Psoas muscle (tissue), 8 donors: ENCODE measurements around the gene SSNA1. TPM values are rescaled to one million over a fixed set of nuclear protein-coding genes. Genes with fewer than 3 reads are reported as not detected.
A peak's percentile ranks its signal among the peaks of the same experiment; 100 is the strongest.
"Not testable (repeated sequence)": the region's sequence is repeated elsewhere in the genome, so short reads cannot be mapped to it uniquely, and the experiment has no call there.

ENCODE experiments used
- ATAC-seq, 4 donors: fragments of 200-7000 bp; cut with Tn5 transposase; one replicate each; pipeline ENCODE4 v1.9.1; 2020; ENCODE audit warnings: moderate library complexity in 3 of 4, mild to moderate bottlenecking in 2 of 4
- DNase-seq, 2 donors: peaks; one replicate each; pipeline ENCODE4 v3.0.0-alpha.2; 2020
- H3K27ac ChIP-seq: fragments of 200-600 bp; one replicate; pipeline ENCODE4 v1.8.0; 2022
- H3K27me3 ChIP-seq, 3 donors: fragments of 200-600 bp in 1 of 3; one replicate each; pipeline versions ENCODE4 v1.6.1 to v1.8.0; 2013 to 2022; ENCODE audit warnings: low read length in 2 of 3, mild to moderate bottlenecking in 2 of 3, moderate library complexity in 1 of 3; ENCODE audit not compliant: insufficient read depth in 3 of 3
- H3K36me3 ChIP-seq, 2 donors: fragments of 200-600 bp in 1 of 2; one replicate each; pipeline versions ENCODE4 v1.6.1 to v1.8.0; 2013 to 2022; ENCODE audit warnings: low read depth in 1 of 2, mild to moderate bottlenecking in 1 of 2, moderate library complexity in 1 of 2; ENCODE audit not compliant: insufficient read depth in 1 of 2
- H3K4me1 ChIP-seq: fragments of 200-600 bp; one replicate; pipeline ENCODE4 v1.8.0; 2022
- H3K4me3 ChIP-seq: fragments of 200-600 bp; one replicate; pipeline ENCODE4 v1.8.0; 2022; ENCODE audit warnings: mild to moderate bottlenecking
- H3K9me3 ChIP-seq: fragments of 200-600 bp; one replicate; pipeline ENCODE4 v1.8.0; 2022
- CTCF ChIP-seq: fragments of 200-600 bp; IDR thresholded peaks from one replicate; pipeline ENCODE4 v1.8.0; 2022; ENCODE audit warnings: antibody characterized with exemption
- WGBS, 3 donors: extraction: QIAGEN DNeasy Blood & Tissue Kit; methylation state at CpG; one replicate each; pipeline versions ENCODE4 v1.1.6 to v1.1.7; 2013; 5-methylcytosine and 5-hydroxymethylcytosine counted together
- intact Hi-C, 2 donors: fragments of 100-400 bp; cut with DNase I; formaldehyde crosslinking; loops; one replicate each; pipeline versions ENCODE4 v1.11.0 to v1.14.2; 2022
- polyA plus RNA-seq, 3 donors: library from polyadenylated mRNA; stranded (reverse); fragments of 200-250 nt; gene quantifications; one replicate each; pipeline ENCODE4 v1.2.3, GENCODE V29; 2013
- total RNA-seq, 4 donors: library from RNA; stranded (reverse); fragmentation: NEBNext Ultra II Directional in 2 of 4; extraction: Animal tissue kit (Norgen Biotek cat#: 25700) in 2 of 4; gene quantifications; one replicate each; pipeline versions ENCODE4 v1.2.1 to v1.2.4, GENCODE V29; 2021 to 2023
- donor health status: healthy with polysubstance abuse.
- donor health status: DM: no; HTN: no; CAD: no; lungs with moderate emphysema.
- donor health status: Bipolar disorder and iron deficiency.
- donor health status: healthy.
- donor health status: DM: yes; HTN: yes; CAD: no.
- donor health status: DM: no; HTN: no; CAD: no.
- donor health status: DM: no; HTN: no; CAD: no.
- donor health status: DM: yes; HTN: yes; CAD: no.

SSNA1 gene
- total and polyA plus RNA-seq, 7 donors: 51.5 to 176 (median 65.4) TPM

- Histone ChIP-seq H3K4me3 (peak overlapping the region; percentile 59), H3K9me3 (no peaks in the 10 kb centered on the region), H3K27me3 (peaks cover 0 to 13% (median 0%) of the 10 kb centered on the region in 3 donors), H3K4me1 (peaks cover 37% of the 10 kb centered on the region), H3K27ac (peak overlapping the region; percentile 85), H3K36me3 (no peaks in the 10 kb centered on the region)
- DNase-seq (peak; percentile 87 to 94), ATAC-seq (peak; percentile 58 to 77 (median 68))
- peak; percentile 91 for TF ChIP-seq CTCF
- WGBS, 3 donors: 8 to 10% (median 10%) methylated on average over 21 to 31 of the region's 31 CpGs
- intact Hi-C loops: no loop called here
These were observed 47.9 kb downstream of the SSNA1 start for GRCh38 chr9:137236238-137236935.

- peaks cover 0 to 2% of the 10 kb centered on the region in 2 donors for H3K36me3 ChIP-seq
- WGBS, 3 donors: 25 to 26% (median 26%) methylated on average over 11 of the region's 11 CpGs
- peak overlapping the region; percentile 59 for H3K4me3 ChIP-seq
- peaks cover 37% of the 10 kb centered on the region for H3K4me1 ChIP-seq
- peak in 1 of 4 donors; percentile 3 for ATAC-seq
- H3K9me3 ChIP-seq: no peaks in the 10 kb centered on the region
- peaks cover 0 to 8% (median 0%) of the 10 kb centered on the region in 3 donors for H3K27me3 ChIP-seq
- intact Hi-C loops: no loop called here
- no peak for TF ChIP-seq CTCF
- DNase-seq: no peak
- H3K27ac ChIP-seq: peak overlapping the region; percentile 85
These were observed 48.5 kb downstream of the SSNA1 start for GRCh38 chr9:137236936-137237421.

GRCh38 chr9:137237759-137238726 lies 49.6 kb downstream of the SSNA1 start:
- H3K27ac ChIP-seq: peak overlapping the region; percentile 85
- peak in 1 of 2 donors; percentile 68 for DNase-seq
- intact Hi-C loops: no loop called here

GRCh38 chr9:137239541-137240200 lies 51.2 kb downstream of the SSNA1 start:
- Histone ChIP-seq H3K27ac (peak overlapping the region; percentile 98), H3K4me3 (peak overlapping the region; percentile 97), H3K36me3 (peaks cover 0 to 23% of the 10 kb centered on the region in 2 donors), H3K4me1 (peaks cover 62% of the 10 kb centered on the region)
- DNase-seq, intact Hi-C loops, H3K9me3 ChIP-seq, H3K27me3 ChIP-seq, ATAC-seq: not testable (repeated sequence)
- WGBS, 3 donors: 50 to 55% (median 52%) methylated on average over 27 of the region's 27 CpGs

More at GRCh38 chr9:137237759-137238726, 49.6 kb downstream of the SSNA1 start:
- Histone ChIP-seq H3K9me3 (no peaks in the 10 kb centered on the region), H3K4me1 (peaks cover 47% of the 10 kb centered on the region), H3K4me3 (no peak overlapping the region), H3K36me3 (peaks cover 0 to 13% of the 10 kb centered on the region in 2 donors), H3K27me3 (peaks cover 0 to 7% (median 0%) of the 10 kb centered on the region in 3 donors)
- no peak for TF ChIP-seq CTCF
- ATAC-seq: peak in 1 of 4 donors; percentile 57
- WGBS, 3 donors: 35 to 46% (median 42%) methylated on average over 10 to 13 of the region's 13 CpGs

Other genes starting within 250 kb of the SSNA1 start
Only the 30 nearest of the 33 such genes appear.
- 100 to 1,000 TPM in 1 of 4 donors, 10 to 100 TPM in 3; 23.3 to 130 (median 74.3) TPM for gene PTGDS, start 211.2 kb upstream of the SSNA1 start, total RNA-seq
- 10 to 100 TPM; 29.9 to 37.9 (median 37.8) TPM for gene PTGDS, start 211.2 kb upstream of the SSNA1 start, polyA plus RNA-seq
- under 1 TPM; 0.10 to 0.79 (median 0.38) TPM for gene LCNL1, start 205.7 kb upstream of the SSNA1 start, total RNA-seq
- gene LCNL1, start 205.7 kb upstream of the SSNA1 start, polyA plus RNA-seq: under 1 TPM; 0.04 to 0.14 (median 0.06) TPM
- 10 to 100 TPM in 3 of 4 donors, 1 to 10 TPM in 1; 9.4 to 15.6 (median 12.4) TPM for gene PAXX, start 196.3 kb upstream of the SSNA1 start, total RNA-seq
- gene PAXX, start 196.3 kb upstream of the SSNA1 start, polyA plus RNA-seq: 10 to 100 TPM; 16.5 to 39.2 (median 25.2) TPM
- under 1 TPM in 3 of 4 donors, not detected in 1; 0.38 to 0.90 (median 0.54) TPM for gene CLIC3, start 192.1 kb upstream of the SSNA1 start, total RNA-seq
- gene CLIC3, start 192.1 kb upstream of the SSNA1 start, polyA plus RNA-seq: under 1 TPM; 0.55 to 0.94 (median 0.79) TPM
- gene ABCA2, start 160.4 kb upstream of the SSNA1 start, total RNA-seq: 10 to 100 TPM; 12.2 to 23.5 (median 18.3) TPM
- 10 to 100 TPM in 1 of 3 donors, 1 to 10 TPM in 2; 6.9 to 11.1 (median 8.5) TPM for gene ABCA2, start 160.4 kb upstream of the SSNA1 start, polyA plus RNA-seq
- under 1 TPM in 1 of 4 donors, not detected in 3; 0.08 TPM for gene FUT7, start 156.6 kb upstream of the SSNA1 start, total RNA-seq
- gene FUT7, start 156.6 kb upstream of the SSNA1 start, polyA plus RNA-seq: under 1 TPM in 2 of 3 donors, not detected in 1; 0.01 to 0.06 TPM
- 10 to 100 TPM; 17.3 to 32.1 (median 22.6) TPM for gene NPDC1, start 142.5 kb upstream of the SSNA1 start, total RNA-seq
- 10 to 100 TPM; 14.8 to 23.2 (median 17.6) TPM for gene NPDC1, start 142.5 kb upstream of the SSNA1 start, polyA plus RNA-seq
- 1 to 10 TPM in 2 of 4 donors, under 1 TPM in 2; 0.59 to 1.4 (median 0.95) TPM for gene ENTPD2, start 134.6 kb upstream of the SSNA1 start, total RNA-seq
- gene ENTPD2, start 134.6 kb upstream of the SSNA1 start, polyA plus RNA-seq: under 1 TPM; 0.17 to 0.29 (median 0.28) TPM
- under 1 TPM; 0.10 to 0.15 (median 0.12) TPM for gene SAPCD2, start 118.1 kb upstream of the SSNA1 start, total RNA-seq
- under 1 TPM in 2 of 3 donors, not detected in 1; 0.18 to 0.22 TPM for gene SAPCD2, start 118.1 kb upstream of the SSNA1 start, polyA plus RNA-seq
- gene UAP1L1, start 111.2 kb upstream of the SSNA1 start, total RNA-seq: 1 to 10 TPM; 1.8 to 4.5 (median 3.0) TPM
- gene UAP1L1, start 111.2 kb upstream of the SSNA1 start, polyA plus RNA-seq: 1 to 10 TPM; 1.5 to 2.4 (median 1.7) TPM
- 10 to 100 TPM; 13.5 to 18.1 (median 14.4) TPM for gene MAN1B1, start 101.7 kb upstream of the SSNA1 start, total RNA-seq
- gene MAN1B1, start 101.7 kb upstream of the SSNA1 start, polyA plus RNA-seq: 10 to 100 TPM; 13.1 to 24.4 (median 21.8) TPM
- 10 to 100 TPM; 43.2 to 75.3 (median 67.5) TPM for gene DPP7, start 73.9 kb upstream of the SSNA1 start, total RNA-seq
- 10 to 100 TPM; 34.8 to 67.7 (median 61.3) TPM for gene DPP7, start 73.9 kb upstream of the SSNA1 start, polyA plus RNA-seq
- gene GRIN1, start 49.5 kb upstream of the SSNA1 start, total RNA-seq: not detected
- under 1 TPM in 1 of 3 donors, not detected in 2; 0.06 TPM for gene GRIN1, start 49.5 kb upstream of the SSNA1 start, polyA plus RNA-seq
- gene LRRC26, start 18.6 kb upstream of the SSNA1 start, total RNA-seq: not detected
- gene LRRC26, start 18.6 kb upstream of the SSNA1 start, polyA plus RNA-seq: not detected
- gene TMEM210, start 16.6 kb upstream of the SSNA1 start, total RNA-seq: not detected
- gene TMEM210, start 16.6 kb upstream of the SSNA1 start, polyA plus RNA-seq: not detected
- 10 to 100 TPM; 20.5 to 32.1 (median 24.3) TPM for gene ANAPC2, start 116 bp upstream of the SSNA1 start, total RNA-seq
- gene ANAPC2, start 116 bp upstream of the SSNA1 start, polyA plus RNA-seq: 10 to 100 TPM; 13.0 to 22.6 (median 21.6) TPM
- 10 to 100 TPM in 2 of 4 donors, 1 to 10 TPM in 2; 8.0 to 11.3 (median 9.8) TPM for gene TPRN, start 12.1 kb downstream of the SSNA1 start, total RNA-seq
- gene TPRN, start 12.1 kb downstream of the SSNA1 start, polyA plus RNA-seq: 10 to 100 TPM in 1 of 3 donors, 1 to 10 TPM in 2; 3.6 to 11.1 (median 6.7) TPM
- gene TMEM203, start 17.0 kb downstream of the SSNA1 start, total RNA-seq: 10 to 100 TPM; 31.2 to 40.1 (median 36.0) TPM
- gene TMEM203, start 17.0 kb downstream of the SSNA1 start, polyA plus RNA-seq: 10 to 100 TPM; 30.6 to 71.6 (median 47.7) TPM
- gene NDOR1, start 17.0 kb downstream of the SSNA1 start, total RNA-seq: 1 to 10 TPM; 2.2 to 4.4 (median 3.7) TPM
- gene NDOR1, start 17.0 kb downstream of the SSNA1 start, polyA plus RNA-seq: 1 to 10 TPM; 1.5 to 6.3 (median 6.2) TPM
- 10 to 100 TPM in 1 of 4 donors, 1 to 10 TPM in 3; 4.8 to 12.8 (median 8.1) TPM for gene RNF208, start 33.6 kb downstream of the SSNA1 start, total RNA-seq
- 1 to 10 TPM; 5.9 to 6.4 (median 6.1) TPM for gene RNF208, start 33.6 kb downstream of the SSNA1 start, polyA plus RNA-seq
- gene CYSRT1, start 36.5 kb downstream of the SSNA1 start, total RNA-seq: under 1 TPM in 3 of 4 donors, not detected in 1; 0.18 to 0.77 (median 0.32) TPM
- 1 to 10 TPM in 1 of 3 donors, under 1 TPM in 2; 0.08 to 1.1 (median 0.11) TPM for gene CYSRT1, start 36.5 kb downstream of the SSNA1 start, polyA plus RNA-seq
- not detected for gene RNF224, start 38.8 kb downstream of the SSNA1 start, total RNA-seq
- under 1 TPM in 1 of 3 donors, not detected in 2; 0.01 TPM for gene RNF224, start 38.8 kb downstream of the SSNA1 start, polyA plus RNA-seq
- not detected for gene SLC34A3, start 42.2 kb downstream of the SSNA1 start, total RNA-seq
- gene SLC34A3, start 42.2 kb downstream of the SSNA1 start, polyA plus RNA-seq: not detected
- gene TUBB4B, start 52.6 kb downstream of the SSNA1 start, total RNA-seq: 100 to 1,000 TPM; 111 to 273 (median 230) TPM
- gene TUBB4B, start 52.6 kb downstream of the SSNA1 start, polyA plus RNA-seq: 100 to 1,000 TPM; 350 to 838 (median 389) TPM
- gene STPG3, start 62.6 kb downstream of the SSNA1 start, total RNA-seq: not detected
- under 1 TPM in 1 of 3 donors, not detected in 2; 0.08 TPM for gene STPG3, start 62.6 kb downstream of the SSNA1 start, polyA plus RNA-seq
- gene NELFB, start 66.7 kb downstream of the SSNA1 start, total RNA-seq: 10 to 100 TPM; 39.1 to 53.7 (median 42.8) TPM
- 10 to 100 TPM; 43.2 to 74.3 (median 58.5) TPM for gene NELFB, start 66.7 kb downstream of the SSNA1 start, polyA plus RNA-seq
- gene TOR4A, start 89.0 kb downstream of the SSNA1 start, total RNA-seq: 1 to 10 TPM; 1.7 to 2.3 (median 2.1) TPM
- 1 to 10 TPM in 2 of 3 donors, under 1 TPM in 1; 0.77 to 2.3 (median 1.1) TPM for gene TOR4A, start 89.0 kb downstream of the SSNA1 start, polyA plus RNA-seq
- gene NRARP, start 113.6 kb downstream of the SSNA1 start, total RNA-seq: 1 to 10 TPM; 3.5 to 7.5 (median 5.3) TPM
- gene NRARP, start 113.6 kb downstream of the SSNA1 start, polyA plus RNA-seq: 1 to 10 TPM in 1 of 3 donors, under 1 TPM in 2; 0.73 to 1.4 (median 0.91) TPM
- gene EXD3, start 234.5 kb downstream of the SSNA1 start, total RNA-seq: 10 to 100 TPM in 2 of 4 donors, 1 to 10 TPM in 2; 6.7 to 11.2 (median 9.7) TPM
- gene EXD3, start 234.5 kb downstream of the SSNA1 start, polyA plus RNA-seq: 1 to 10 TPM; 5.7 to 9.9 (median 7.2) TPM
- gene NOXA1, start 234.7 kb downstream of the SSNA1 start, total RNA-seq: 1 to 10 TPM in 3 of 4 donors, under 1 TPM in 1; 0.62 to 5.1 (median 2.5) TPM
- 1 to 10 TPM in 1 of 3 donors, under 1 TPM in 2; 0.43 to 1.0 (median 0.83) TPM for gene NOXA1, start 234.7 kb downstream of the SSNA1 start, polyA plus RNA-seq